Measurements from ENCODE around the gene AGAP1. TPM values are rescaled to one million over a fixed set of nuclear protein-coding genes. Genes with fewer than 3 reads are reported as not detected.

The AGAP1 gene
- polyA plus RNA-seq, 1 experiment: 12.4 TPM

DNA sequence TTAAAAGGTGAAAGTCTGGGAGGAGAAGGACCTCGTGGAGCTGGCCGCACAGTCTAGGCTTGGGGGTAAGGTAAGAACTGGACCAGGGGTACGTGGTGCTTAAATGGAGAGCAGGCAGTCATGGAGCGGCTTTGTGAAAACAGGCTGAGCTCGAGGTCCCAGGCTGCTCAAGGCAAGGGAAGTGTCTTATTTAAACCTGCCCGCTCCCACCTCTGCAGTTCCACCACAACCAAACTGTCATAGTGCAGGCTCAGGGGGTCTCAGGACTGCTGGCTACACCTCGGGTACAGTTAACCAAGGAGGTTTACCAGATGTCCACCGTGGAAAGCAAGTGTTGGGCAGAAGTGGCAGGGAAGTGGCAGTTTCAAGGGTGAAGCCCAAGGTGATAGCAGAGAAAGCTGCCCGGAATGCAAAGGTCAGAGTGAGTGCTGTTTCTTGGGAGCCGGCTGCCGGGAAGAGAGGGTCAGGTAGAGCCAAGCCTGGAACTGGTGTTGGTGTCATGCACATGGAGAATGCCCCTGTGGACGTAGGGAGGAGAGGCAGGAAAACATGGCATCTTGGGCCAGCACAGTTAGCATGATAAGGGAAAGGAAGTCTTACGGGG is 471.0 kb downstream of the AGAP1 start:
- H3K4me3 ChIP-seq (ENCODE audit: low read depth, low read length): no peak overlapping the region
- ChIA-PET CTCF (no interaction called here), POLR2A (no interaction called here)
- no peaks in the 10 kb centered on the region; the same call in 1 of the 2 replicates for H3K9me3 ChIP-seq (ENCODE audit: control insufficient read depth, insufficient read depth, low read length)
- no peak for DNase-seq (ENCODE audit: low read depth, low spot score)
- H3K27me3 ChIP-seq (ENCODE audit: control insufficient read depth, insufficient read depth, low read length): no peaks in the 10 kb centered on the region
- no peak overlapping the region for H3K27ac ChIP-seq (ENCODE audit: low read depth, low read length)
- TF ChIP-seq, protein P1, sequence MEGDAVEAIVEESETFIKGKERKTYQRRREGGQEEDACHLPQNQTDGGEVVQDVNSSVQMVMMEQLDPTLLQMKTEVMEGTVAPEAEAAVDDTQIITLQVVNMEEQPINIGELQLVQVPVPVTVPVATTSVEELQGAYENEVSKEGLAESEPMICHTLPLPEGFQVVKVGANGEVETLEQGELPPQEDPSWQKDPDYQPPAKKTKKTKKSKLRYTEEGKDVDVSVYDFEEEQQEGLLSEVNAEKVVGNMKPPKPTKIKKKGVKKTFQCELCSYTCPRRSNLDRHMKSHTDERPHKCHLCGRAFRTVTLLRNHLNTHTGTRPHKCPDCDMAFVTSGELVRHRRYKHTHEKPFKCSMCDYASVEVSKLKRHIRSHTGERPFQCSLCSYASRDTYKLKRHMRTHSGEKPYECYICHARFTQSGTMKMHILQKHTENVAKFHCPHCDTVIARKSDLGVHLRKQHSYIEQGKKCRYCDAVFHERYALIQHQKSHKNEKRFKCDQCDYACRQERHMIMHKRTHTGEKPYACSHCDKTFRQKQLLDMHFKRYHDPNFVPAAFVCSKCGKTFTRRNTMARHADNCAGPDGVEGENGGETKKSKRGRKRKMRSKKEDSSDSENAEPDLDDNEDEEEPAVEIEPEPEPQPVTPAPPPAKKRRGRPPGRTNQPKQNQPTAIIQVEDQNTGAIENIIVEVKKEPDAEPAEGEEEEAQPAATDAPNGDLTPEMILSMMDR (IDR thresholded peaks at IDR 0.05; ENCODE audit: low read depth, low read length): no peak

DNA sequence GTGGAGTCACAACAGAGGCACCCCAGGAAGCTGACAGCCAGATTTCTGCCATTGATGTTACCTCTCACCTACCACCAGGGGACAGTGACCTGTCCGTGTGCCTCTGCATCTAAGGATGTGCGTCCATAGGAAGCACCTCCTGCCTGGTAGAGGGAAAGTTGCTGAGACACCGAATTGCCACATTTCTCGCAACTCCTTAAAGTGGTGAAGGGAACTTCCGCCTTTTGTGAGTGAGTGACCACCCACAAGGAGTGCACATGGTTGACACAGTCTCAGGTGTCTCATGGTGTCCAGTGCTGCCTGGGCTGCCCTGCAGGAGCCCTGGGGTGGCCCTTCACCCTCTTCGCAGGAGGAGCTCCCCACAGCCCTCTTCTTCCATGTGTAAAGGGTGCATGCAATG is 472.6 kb downstream of the AGAP1 start:
- TF ChIP-seq, protein P1 (IDR thresholded peaks at IDR 0.05; ENCODE audit: low read depth, low read length): no peak
- POLR2A ChIA-PET: no interaction called here
- CTCF ChIA-PET: no interaction called here

DNA sequence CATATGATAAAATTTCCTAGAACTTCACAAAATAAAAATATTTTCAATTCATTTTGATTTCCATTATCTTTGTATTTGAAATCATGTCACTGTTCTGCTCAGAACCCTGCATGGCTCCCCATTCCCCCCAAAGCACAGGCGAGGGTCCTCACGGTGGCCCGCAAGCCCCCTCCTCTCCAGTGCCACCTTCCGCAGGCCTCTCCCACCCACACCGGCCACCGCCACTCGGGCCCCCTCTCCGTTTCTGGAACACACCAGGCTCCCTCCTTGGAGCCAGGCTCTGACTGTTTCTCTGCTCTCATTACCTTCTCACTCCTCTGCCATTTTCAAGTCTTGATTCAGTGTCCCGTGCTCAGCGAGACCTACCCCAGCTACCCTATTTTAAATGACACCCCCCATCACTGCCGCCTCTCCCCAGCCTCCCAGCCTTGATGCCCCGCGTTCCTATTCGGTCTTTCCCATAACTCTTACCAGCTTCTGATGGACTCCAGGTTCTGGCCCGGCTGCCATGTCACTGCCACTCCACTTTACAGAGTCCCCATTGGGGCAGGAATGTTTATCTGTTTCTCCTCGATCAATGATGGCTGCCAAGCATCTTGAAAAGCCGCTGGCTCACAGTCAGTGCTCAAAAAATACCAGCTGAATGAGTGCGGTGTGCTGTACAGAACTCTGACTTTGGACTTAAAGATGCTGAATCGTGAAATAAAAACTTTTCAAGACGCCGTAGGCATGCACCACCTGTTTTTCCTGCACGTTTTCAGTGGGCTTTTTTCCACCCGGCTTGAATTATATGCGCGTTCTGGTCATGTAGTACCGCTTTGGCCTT is 473.3 kb downstream of the AGAP1 start:
- POLR2A ChIA-PET: no interaction called here
- TF ChIP-seq, protein P1 (IDR thresholded peaks at IDR 0.05; ENCODE audit: low read depth, low read length): no peak
- Histone ChIP-seq H3K27ac (ENCODE audit: low read depth, low read length) (no peak overlapping the region), H3K27me3 (ENCODE audit: control insufficient read depth, insufficient read depth, low read length) (no peaks in the 10 kb centered on the region), H3K4me3 (ENCODE audit: low read depth, low read length) (no peak overlapping the region), H3K9me3 (ENCODE audit: control insufficient read depth, insufficient read depth, low read length) (no peaks in the 10 kb centered on the region; the same call in 1 of the 2 replicates)
- CTCF ChIA-PET: no interaction called here
- DNase-seq (ENCODE audit: low read depth, low spot score): no peak

More for the DNA sequence above, 472.6 kb downstream of the AGAP1 start:
- H3K27me3 ChIP-seq (ENCODE audit: control insufficient read depth, insufficient read depth, low read length): no peaks in the 10 kb centered on the region
- no peak overlapping the region for H3K27ac ChIP-seq (ENCODE audit: low read depth, low read length)
- DNase-seq (ENCODE audit: low read depth, low spot score): no peak
- H3K9me3 ChIP-seq (ENCODE audit: control insufficient read depth, insufficient read depth, low read length): no peaks in the 10 kb centered on the region; the same call in 1 of the 2 replicates
- H3K4me3 ChIP-seq (ENCODE audit: low read depth, low read length): no peak overlapping the region

DNA sequence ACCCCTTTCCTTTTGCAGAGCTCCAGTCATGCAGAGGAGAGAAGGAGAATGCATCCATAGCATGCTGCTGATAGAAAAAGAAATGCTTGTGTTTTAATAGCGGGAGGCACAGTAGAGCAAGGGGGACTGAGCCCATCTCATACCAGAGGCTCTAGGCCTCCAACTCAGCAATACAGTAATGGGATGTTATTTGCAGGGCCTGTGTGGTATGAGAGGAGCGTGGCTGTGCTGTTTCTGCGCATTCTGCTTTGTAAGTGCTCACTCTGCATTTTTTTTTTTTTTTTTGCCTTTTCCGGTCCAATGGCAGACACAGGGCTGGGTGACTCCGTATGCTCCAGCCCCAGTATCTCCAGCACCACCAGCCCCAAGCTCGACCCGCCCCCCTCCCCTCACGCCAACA is 474.3 kb downstream of the AGAP1 start:
- TF ChIP-seq, protein P1 (IDR thresholded peaks at IDR 0.05; ENCODE audit: low read depth, low read length): no peak
- no peak for DNase-seq (ENCODE audit: low read depth, low spot score)
- H3K4me3 ChIP-seq (ENCODE audit: low read depth, low read length): no peak overlapping the region
- ChIA-PET POLR2A (no interaction called here), CTCF (no interaction called here)
- H3K27me3 ChIP-seq (ENCODE audit: control insufficient read depth, insufficient read depth, low read length): no peaks in the 10 kb centered on the region
- no peak overlapping the region for H3K27ac ChIP-seq (ENCODE audit: low read depth, low read length)
- H3K9me3 ChIP-seq (ENCODE audit: control insufficient read depth, insufficient read depth, low read length): no peaks in the 10 kb centered on the region; the same call in 1 of the 2 replicates

Data from AG04450 (cell line).